ENCODE measurements around the gene RAPH1. TPM values are rescaled to one million over a fixed set of nuclear protein-coding genes. Genes with fewer than 3 reads are reported as not detected.
A peak's percentile ranks its signal among the peaks of the same experiment; 100 is the strongest.
"Not testable (repeated sequence)": the region's sequence is repeated elsewhere in the genome, so short reads cannot be mapped to it uniquely, and the experiment has no call there.

Gene RAPH1
- total RNA-seq, 2 donors from 2014 or later: 0.92 to 1.0 TPM

- ATAC-seq (no peak), DNase-seq (ENCODE audit: low spot score) (no peak)
- Mint-ChIP-seq H3K36me3 (no peaks in the 10 kb centered on the region), H3K27me3 (peaks cover 13 to 14% of the 10 kb centered on the region in 2 donors), H3K27ac (no peak overlapping the region), H3K4me3 (no peak overlapping the region), H3K4me1 (ENCODE audit: low read depth in 2 of 2) (peaks cover 5 to 6% of the 10 kb centered on the region in 2 donors), H3K9me3 (no peaks in the 10 kb centered on the region)
Measured at GRCh38 chr2:203567691-203568090, 32.6 kb upstream of the RAPH1 start.

GRCh38 chr2:203566161-203566560 lies 31.1 kb upstream of the RAPH1 start:
- Mint-ChIP-seq H3K4me3 (no peak overlapping the region), H3K27ac (no peak overlapping the region), H3K27me3 (peaks cover 13 to 22% of the 10 kb centered on the region in 2 donors), H3K9me3 (no peaks in the 10 kb centered on the region), H3K4me1 (ENCODE audit: low read depth in 2 of 2) (peaks cover 5 to 6% of the 10 kb centered on the region in 2 donors), H3K36me3 (no peaks in the 10 kb centered on the region)
- DNase-seq (ENCODE audit: low spot score) (no peak), ATAC-seq (no peak)

GRCh38 chr2:203565076-203565475 lies 30.0 kb upstream of the RAPH1 start:
- no peak for DNase-seq (ENCODE audit: low spot score)
- H3K9me3 Mint-ChIP-seq: no peaks in the 10 kb centered on the region
- no peak overlapping the region for H3K4me3 Mint-ChIP-seq
- no peak for ATAC-seq
- H3K27ac Mint-ChIP-seq: no peak overlapping the region
- peaks cover 12 to 22% of the 10 kb centered on the region in 2 donors for H3K27me3 Mint-ChIP-seq
- H3K4me1 Mint-ChIP-seq (ENCODE audit: low read depth in 2 of 2): peaks cover 3 to 5% of the 10 kb centered on the region in 2 donors
- no peaks in the 10 kb centered on the region for H3K36me3 Mint-ChIP-seq

- no peak for DNase-seq (ENCODE audit: low spot score)
- peak in 1 of 2 donors; percentile 20 for ATAC-seq
- Mint-ChIP-seq H3K9me3 (no peaks in the 10 kb centered on the region), H3K27ac (no peak overlapping the region), H3K4me1 (ENCODE audit: low read depth in 2 of 2) (no peaks in the 10 kb centered on the region), H3K27me3 (peaks cover 10 to 12% of the 10 kb centered on the region in 2 donors), H3K4me3 (no peak overlapping the region), H3K36me3 (no peaks in the 10 kb centered on the region)
Measured at GRCh38 chr2:203562268-203562667, 27.2 kb upstream of the RAPH1 start.

- H3K4me3 Mint-ChIP-seq: no peak overlapping the region
- H3K9me3 Mint-ChIP-seq: no peaks in the 10 kb centered on the region
- peaks cover 8 to 12% of the 10 kb centered on the region in 2 donors for H3K27me3 Mint-ChIP-seq
- DNase-seq (ENCODE audit: low spot score): no peak
- ATAC-seq: no peak
- no peaks in the 10 kb centered on the region for H3K4me1 Mint-ChIP-seq (ENCODE audit: low read depth in 2 of 2)
- no peaks in the 10 kb centered on the region for H3K36me3 Mint-ChIP-seq
- no peak overlapping the region for H3K27ac Mint-ChIP-seq
Measured at GRCh38 chr2:203559641-203560040, 24.5 kb upstream of the RAPH1 start.

- peaks cover 10 to 14% of the 10 kb centered on the region in 2 donors for H3K27me3 Mint-ChIP-seq
- DNase-seq (ENCODE audit: low spot score): no peak
- no peaks in the 10 kb centered on the region for H3K36me3 Mint-ChIP-seq
- H3K9me3 Mint-ChIP-seq: peaks cover 3% of the 10 kb centered on the region
- no peak overlapping the region for H3K4me3 Mint-ChIP-seq
- H3K27ac Mint-ChIP-seq: no peak overlapping the region
- peak in 1 of 2 donors; percentile 40 for ATAC-seq
- peaks cover 0 to 3% of the 10 kb centered on the region in 2 donors for H3K4me1 Mint-ChIP-seq (ENCODE audit: low read depth in 2 of 2)
Measured at GRCh38 chr2:203553784-203554183, 18.7 kb upstream of the RAPH1 start.

GRCh38 chr2:203551778-203552177 lies 16.7 kb upstream of the RAPH1 start:
- Mint-ChIP-seq H3K4me1 (ENCODE audit: low read depth in 2 of 2) (peaks cover 0 to 3% of the 10 kb centered on the region in 2 donors), H3K27me3 (peaks cover 10 to 14% of the 10 kb centered on the region in 2 donors), H3K36me3 (no peaks in the 10 kb centered on the region), H3K4me3 (no peak overlapping the region), H3K27ac (no peak overlapping the region), H3K9me3 (peaks cover 3% of the 10 kb centered on the region)
- ATAC-seq (no peak), DNase-seq (ENCODE audit: low spot score) (no peak)

- H3K36me3 Mint-ChIP-seq: no peaks in the 10 kb centered on the region
- peaks cover 14 to 17% of the 10 kb centered on the region in 2 donors for H3K27me3 Mint-ChIP-seq
- H3K9me3 Mint-ChIP-seq: peaks cover 3% of the 10 kb centered on the region
- H3K27ac Mint-ChIP-seq: no peak overlapping the region
- DNase-seq (ENCODE audit: low spot score) (no peak), ATAC-seq (no peak)
- H3K4me3 Mint-ChIP-seq: no peak overlapping the region
- H3K4me1 Mint-ChIP-seq (ENCODE audit: low read depth in 2 of 2): peaks cover 0 to 3% of the 10 kb centered on the region in 2 donors
Measured at GRCh38 chr2:203550266-203550665, 15.2 kb upstream of the RAPH1 start.

GRCh38 chr2:203549406-203549805 lies 14.3 kb upstream of the RAPH1 start:
- Mint-ChIP-seq H3K27me3 (peaks cover 17 to 22% of the 10 kb centered on the region in 2 donors), H3K27ac (no peak overlapping the region), H3K36me3 (no peaks in the 10 kb centered on the region), H3K4me1 (ENCODE audit: low read depth in 2 of 2) (peaks cover 0 to 3% of the 10 kb centered on the region in 2 donors), H3K9me3 (peaks cover 1% of the 10 kb centered on the region), H3K4me3 (no peak overlapping the region)
- ATAC-seq (no peak), DNase-seq (ENCODE audit: low spot score) (no peak)

- Mint-ChIP-seq H3K4me1 (ENCODE audit: low read depth in 2 of 2) (peaks cover 0 to 3% of the 10 kb centered on the region in 2 donors), H3K27me3 (peaks cover 17 to 22% of the 10 kb centered on the region in 2 donors), H3K9me3 (no peaks in the 10 kb centered on the region), H3K4me3 (no peak overlapping the region), H3K36me3 (no peaks in the 10 kb centered on the region), H3K27ac (no peak overlapping the region)
- no peak for DNase-seq (ENCODE audit: low spot score)
- ATAC-seq: no peak
Measured at GRCh38 chr2:203548887-203549286, 13.8 kb upstream of the RAPH1 start.

GRCh38 chr2:203547356-203547755 lies 12.3 kb upstream of the RAPH1 start:
- DNase-seq (ENCODE audit: low spot score): no peak
- ATAC-seq: no peak
- Mint-ChIP-seq H3K27me3 (peaks cover 17 to 28% of the 10 kb centered on the region in 2 donors), H3K27ac (no peak overlapping the region), H3K9me3 (no peaks in the 10 kb centered on the region), H3K36me3 (no peaks in the 10 kb centered on the region), H3K4me3 (no peak overlapping the region), H3K4me1 (ENCODE audit: low read depth in 2 of 2) (peaks cover 0 to 3% of the 10 kb centered on the region in 2 donors)

- Mint-ChIP-seq H3K27me3 (peaks cover 10 to 18% of the 10 kb centered on the region in 2 donors), H3K36me3 (no peaks in the 10 kb centered on the region), H3K4me3 (no peak overlapping the region), H3K4me1 (ENCODE audit: low read depth in 2 of 2) (no peaks in the 10 kb centered on the region), H3K9me3 (no peaks in the 10 kb centered on the region), H3K27ac (no peak overlapping the region)
- ATAC-seq: no peak
- DNase-seq (ENCODE audit: low spot score): no peak
Measured at GRCh38 chr2:203544402-203544801, 9.3 kb upstream of the RAPH1 start.

GRCh38 chr2:203543898-203544328 lies 8.8 kb upstream of the RAPH1 start:
- Mint-ChIP-seq H3K4me3 (no peak overlapping the region), H3K27ac (no peak overlapping the region), H3K4me1 (ENCODE audit: low read depth in 2 of 2) (no peaks in the 10 kb centered on the region), H3K9me3 (no peaks in the 10 kb centered on the region), H3K36me3 (no peaks in the 10 kb centered on the region), H3K27me3 (peaks cover 11 to 15% of the 10 kb centered on the region in 2 donors)
- ATAC-seq: no peak
- DNase-seq (ENCODE audit: low spot score): no peak

GRCh38 chr2:203540598-203540997 lies 5.5 kb upstream of the RAPH1 start:
- not testable (repeated sequence) for H3K4me1 Mint-ChIP-seq (ENCODE audit: low read depth in 2 of 2); ATAC-seq; DNase-seq (ENCODE audit: low spot score); H3K27ac Mint-ChIP-seq; H3K4me3 Mint-ChIP-seq
- peaks cover 12% of the 10 kb centered on the region for H3K36me3 Mint-ChIP-seq
- peaks cover 23 to 44% of the 10 kb centered on the region in 2 donors for H3K27me3 Mint-ChIP-seq
- H3K9me3 Mint-ChIP-seq: peaks cover 13% of the 10 kb centered on the region

- Mint-ChIP-seq H3K36me3 (peaks cover 12% of the 10 kb centered on the region), H3K27me3 (peaks cover 28 to 46% of the 10 kb centered on the region in 2 donors)
Measured at GRCh38 chr2:203538237-203538636, 3.1 kb upstream of the RAPH1 start.

More at GRCh38 chr2:203538237-203538636, 3.1 kb upstream of the RAPH1 start:
- DNase-seq (ENCODE audit: low spot score); ATAC-seq; H3K27ac Mint-ChIP-seq; H3K4me3 Mint-ChIP-seq: not testable (repeated sequence)
- peaks cover 13% of the 10 kb centered on the region for H3K9me3 Mint-ChIP-seq
- peaks cover 10 to 16% of the 10 kb centered on the region in 2 donors for H3K4me1 Mint-ChIP-seq (ENCODE audit: low read depth in 2 of 2)

All from natural killer cell treated with Interleukin-12 subunit alpha and Interleukin-12 subunit beta and Interleukin-15 and Interleukin-18, amount 100 ng/mL, for 72 hours (primary cell).